H1 (cell line): ENCODE results near the gene C17orf113. TPM values are rescaled to one million over a fixed set of nuclear protein-coding genes. Genes with fewer than 3 reads are reported as not detected.

ENCODE experiments used
- NRF1 ChIP-seq: IDR thresholded peaks from 2 replicates; pipeline ENCODE4 v1.6.1; 2011; ENCODE audit warnings: mild to moderate bottlenecking, low read depth, low read length, improper control_type of control experiment
- polyA plus RNA-seq, 7 experiments: library from polyadenylated mRNA; depleted of rRNA in 3 of 7; stranded (reverse) in 5 of 7; unstranded in 2 of 7; fragments of >200 nt in 5 of 7; fragments of 200-250 nt in 2 of 7; gene quantifications; 1 replicate in 5 of 7; 2 replicates in 1 of 7; 4 replicates in 1 of 7; pipeline versions ENCODE4 v1.2.1 to v1.2.3, GENCODE V29; 2011 to 2013; ENCODE audit warnings: missing spikeins in 2 of 7, mixed read lengths in 2 of 7
- total RNA-seq: library from RNA; stranded (reverse); fragmentation: NEBNext Ultra II Directional; extraction: Animal tissue kit (Norgen Biotek cat#: 25700); gene quantifications from 2 replicates; pipeline ENCODE4 v1.2.1, GENCODE V29; 2021

The C17orf113 gene
- total and polyA plus RNA-seq, 2 of the 8 experiments (the other 6 are each of a cell fraction or from before 2014, with no cell fraction given): 1.0 to 1.4 TPM

DNA sequence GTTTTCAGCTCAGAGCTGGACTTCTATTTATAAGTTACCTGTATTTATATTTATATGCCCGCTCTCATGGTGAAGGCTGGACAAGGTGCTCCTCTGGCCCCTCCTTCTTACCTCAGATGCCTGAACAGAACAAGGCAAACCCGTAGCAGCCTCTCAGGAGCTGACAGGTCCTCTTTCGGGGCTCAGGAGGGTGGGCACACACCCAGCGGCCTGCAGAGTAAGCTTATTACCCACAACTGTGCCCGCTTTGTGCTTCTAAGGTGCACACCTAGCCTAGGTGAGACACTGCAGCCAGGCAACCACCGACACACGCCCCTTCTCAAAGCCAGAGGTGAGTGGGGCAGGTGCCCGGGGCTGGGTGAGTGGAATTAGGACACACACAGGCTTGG, 25.2 kb downstream of the C17orf113 start (continued):
- TF ChIP-seq NRF1: no peak
